Left ventricle myocardium superior (tissue), 1 donor: ENCODE measurements around the gene HAPLN3. TPM values are rescaled to one million over a fixed set of nuclear protein-coding genes. Genes with fewer than 3 reads are reported as not detected.
A peak's percentile ranks its signal among the peaks of the same experiment; 100 is the strongest.

Experiments used
- ATAC-seq: fragments of 200-7000 bp; cut with Tn5 transposase; one replicate; pipeline ENCODE4 v1.9.1; 2020; ENCODE audit warnings: mild to moderate bottlenecking, moderate library complexity
- DNase-seq: peaks from one replicate; pipeline ENCODE4 v3.0.0-alpha.2; 2020
- intact Hi-C: fragments of 100-400 bp; cut with micrococcal nuclease; formaldehyde crosslinking; loops from one replicate; pipeline ENCODE4 v1.11.0; 2022
- total RNA-seq: library from RNA; stranded (reverse); fragmentation: NEBNext Ultra II Directional; extraction: Animal tissue kit (Norgen Biotek cat#: 25700); gene quantifications from one replicate; pipeline ENCODE4 v1.2.1, GENCODE V29; 2021
- donor health status: DM: no; HTN: yes; CAD: no; lungs with severe emphysema.

Gene HAPLN3
- total RNA-seq, 1 donor from 2014 or later: 2.0 TPM

- ATAC-seq: peak; percentile 80
- peak; percentile 91 for DNase-seq
- intact Hi-C loops: no loop called here
These were observed 17.9 kb upstream of the HAPLN3 start, which contains the start of gene MFGE8 for GRCh38 chr15:88913017-88913849. TSS of gene MFGE8 (minus strand) at chr15:88913379. CDS start at chr15:88913319, 60 bp downstream.

- peak; percentile 73 for DNase-seq
- ATAC-seq: peak; percentile 39
- intact Hi-C loops: no loop called here
These were observed 17.2 kb upstream of the HAPLN3 start for GRCh38 chr15:88912500-88912921.

GRCh38 chr15:88911766-88912118 lies 16.4 kb upstream of the HAPLN3 start:
- peak; percentile 62 for ATAC-seq
- DNase-seq: peak; percentile 70

DNA sequence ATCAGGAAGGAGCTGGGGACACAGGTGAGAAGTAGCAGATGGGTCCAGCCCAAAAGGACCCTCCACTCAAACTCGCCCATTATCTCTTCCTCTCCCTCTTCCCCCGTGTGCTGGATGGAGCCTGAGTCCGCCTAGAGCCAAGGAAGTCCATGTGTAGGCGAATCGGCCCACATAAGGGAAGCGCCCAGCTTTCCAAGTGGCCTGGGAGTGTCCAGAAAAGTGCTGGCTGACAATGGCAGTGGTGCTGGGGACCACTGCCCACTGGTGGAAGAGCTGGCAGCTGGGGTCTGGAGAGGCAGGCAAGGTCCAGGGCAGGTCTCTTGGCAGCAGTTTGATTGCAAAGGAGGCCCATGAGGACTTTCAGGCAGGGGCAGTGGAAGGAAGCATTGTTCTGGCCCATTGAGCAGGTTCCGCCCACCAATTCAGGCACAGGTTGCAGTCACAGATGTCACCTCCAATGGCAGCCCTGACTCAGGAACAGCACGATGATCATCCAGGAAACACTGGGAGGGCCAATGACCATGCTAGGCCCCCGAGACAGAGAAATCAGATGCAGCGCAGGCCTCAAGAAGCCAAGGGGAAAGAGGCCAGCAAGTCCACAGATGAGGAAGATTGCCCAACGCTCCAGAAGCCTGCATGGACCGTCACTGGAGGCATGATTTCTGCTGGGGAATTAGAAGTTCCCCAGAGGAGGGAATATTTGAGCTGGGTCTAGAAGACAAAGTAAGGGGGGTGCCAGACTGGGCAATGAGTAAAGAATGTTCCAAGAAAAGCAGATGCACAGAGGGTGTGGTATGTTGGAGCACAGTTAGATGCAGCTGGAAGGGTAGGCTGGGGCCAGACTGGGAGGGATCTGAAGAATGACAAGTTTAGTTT lies 14.8 kb upstream of the HAPLN3 start:
- peak; percentile 54 for DNase-seq
- ATAC-seq: peak; percentile 5
- intact Hi-C loops: no loop called here

More at GRCh38 chr15:88911766-88912118, 16.4 kb upstream of the HAPLN3 start:
- intact Hi-C loops: no loop called here

DNA sequence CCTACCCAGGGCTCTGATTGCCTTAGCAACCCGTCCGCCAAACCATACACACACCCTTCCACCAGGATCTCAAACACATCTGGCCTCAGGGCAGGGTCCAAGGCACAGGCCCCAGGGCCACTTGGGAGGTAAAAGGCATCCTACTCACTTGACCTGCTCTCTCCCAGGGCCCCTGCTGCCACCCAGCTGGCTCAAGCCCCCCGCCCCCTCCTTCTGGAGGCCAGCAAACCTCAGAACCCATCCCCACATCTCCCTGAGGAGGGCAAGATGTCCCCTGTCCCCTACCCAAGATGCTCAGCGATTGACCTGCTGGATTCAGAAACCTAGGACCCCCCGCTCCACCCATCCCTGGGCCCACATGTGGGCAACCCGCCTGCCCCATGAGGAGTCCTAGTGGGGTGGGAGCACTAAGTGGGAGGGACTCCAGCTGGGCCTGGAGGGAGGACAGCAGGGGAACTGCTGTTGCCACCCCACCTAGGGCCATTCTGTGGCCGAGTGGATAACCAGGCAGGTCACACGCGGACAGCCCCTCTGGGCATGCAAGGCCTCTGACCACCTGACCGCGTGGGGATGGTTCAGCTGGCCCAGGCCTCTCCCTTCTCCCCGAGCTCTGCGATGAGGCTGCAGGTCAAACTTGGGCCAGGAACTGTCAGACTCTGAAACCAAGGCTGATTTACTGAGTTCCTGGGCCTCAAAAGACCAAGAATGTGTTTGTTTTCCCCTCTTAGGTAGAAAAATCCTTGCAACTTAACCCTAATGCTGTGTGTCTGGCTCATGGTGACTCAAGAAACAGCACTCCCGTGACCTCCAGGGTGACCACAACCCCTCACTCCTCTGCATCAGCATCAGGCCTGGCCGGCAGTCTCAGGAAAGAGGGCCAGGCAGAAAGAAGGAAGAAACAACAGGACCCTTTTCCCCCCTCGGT lies 13.6 kb upstream of the HAPLN3 start:
- ATAC-seq (no peak), DNase-seq (no peak)
- intact Hi-C loops: no loop called here

- ATAC-seq (no peak), DNase-seq (no peak)
- intact Hi-C loops: no loop called here
These were observed 12.8 kb upstream of the HAPLN3 start for GRCh38 chr15:88908123-88908522.

GRCh38 chr15:88907111-88907510 lies 11.8 kb upstream of the HAPLN3 start:
- DNase-seq (peak; percentile 48), ATAC-seq (peak; percentile 2)
- intact Hi-C loops: no loop called here

DNA sequence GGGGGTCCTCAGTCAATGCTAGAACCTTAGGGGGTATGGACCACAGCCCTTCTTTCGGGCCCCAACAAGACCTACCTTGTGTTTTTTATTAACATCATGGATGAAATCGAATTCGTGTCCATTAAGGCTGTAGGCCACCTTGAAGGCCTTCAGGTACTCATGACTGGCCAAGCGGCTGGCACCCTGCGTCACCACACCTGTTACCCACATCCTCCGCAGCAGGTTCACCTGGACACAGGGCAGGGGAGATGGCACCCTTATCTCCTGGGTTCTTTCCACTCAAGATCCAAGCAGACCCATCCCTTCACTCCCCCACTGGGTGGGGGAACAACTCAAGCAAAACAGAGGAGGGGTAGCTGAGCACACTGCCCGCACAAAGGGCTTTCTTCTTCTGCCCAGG lies 11.2 kb upstream of the HAPLN3 start:
- DNase-seq: no peak
- intact Hi-C loops: no loop called here

DNA sequence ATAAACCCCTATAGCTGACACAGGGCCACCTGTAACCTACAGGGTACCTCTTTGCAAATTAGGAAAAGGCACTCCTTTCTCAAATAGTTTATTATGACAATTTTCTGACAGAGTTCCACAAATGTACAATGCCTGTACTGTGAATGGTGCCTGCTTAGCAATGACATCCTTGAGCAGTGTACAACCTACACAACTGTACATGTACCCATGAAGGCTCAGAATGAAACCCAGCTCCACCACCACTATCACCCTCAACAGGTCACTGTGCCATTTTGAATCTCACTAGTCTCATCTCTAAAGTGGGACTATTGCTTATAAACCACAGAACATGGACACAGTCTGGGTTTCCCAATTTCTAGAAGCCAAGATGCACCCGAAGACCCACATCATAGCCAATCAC lies 10.8 kb upstream of the HAPLN3 start:
- intact Hi-C loops: no loop called here
- DNase-seq (no peak), ATAC-seq (no peak)

More for the DNA sequence above, 11.2 kb upstream of the HAPLN3 start:
- ATAC-seq: no peak

- DNase-seq (no peak), ATAC-seq (no peak)
- intact Hi-C loops: no loop called here
These were observed 10.2 kb upstream of the HAPLN3 start for GRCh38 chr15:88905576-88905975.

DNA sequence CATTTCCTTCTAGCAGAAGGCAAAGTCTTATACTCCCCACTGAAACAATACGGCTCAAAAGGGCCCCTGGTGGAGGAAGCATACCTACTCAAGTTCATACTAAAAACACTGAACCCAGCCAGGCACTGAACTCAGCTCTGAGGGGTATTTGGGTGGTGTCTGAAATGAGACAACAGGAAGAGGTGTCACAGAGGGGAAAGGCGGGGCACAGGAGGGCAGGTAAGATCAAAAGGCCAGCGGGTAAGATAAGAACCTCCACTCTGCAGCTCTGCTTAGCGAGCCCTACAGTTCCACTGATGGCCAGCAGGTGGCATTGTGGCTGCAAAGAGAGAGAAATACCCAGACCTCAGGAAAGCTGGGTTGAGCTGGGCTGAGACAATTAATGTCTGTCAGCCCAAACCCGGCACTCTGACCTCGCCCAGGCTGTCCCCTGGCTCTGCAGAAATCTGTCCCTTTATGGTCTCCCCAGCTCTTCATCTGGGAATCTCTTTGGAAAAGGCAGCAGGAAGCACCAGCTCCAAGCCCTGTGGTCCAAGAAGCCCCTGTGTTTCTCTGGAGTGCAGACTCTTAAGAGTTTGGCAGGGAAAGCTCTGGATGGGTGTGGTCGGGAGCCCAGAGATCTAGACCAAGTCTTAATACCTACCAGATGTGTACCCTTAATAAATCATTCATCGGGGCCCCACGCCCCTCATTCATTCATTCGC lies 9.4 kb upstream of the HAPLN3 start:
- DNase-seq (peak; percentile 87), ATAC-seq (peak; percentile 69)
- intact Hi-C loops: loop anchor here (5.0 kb wide), 1 partner anchor 103 kb away; no protein-coding TSS in a partner anchor

- intact Hi-C loops: loop anchor here (5.0 kb wide), 1 partner anchor 103 kb away; no protein-coding TSS in a partner anchor
- no peak for ATAC-seq
- DNase-seq: no peak
These were observed 8.9 kb upstream of the HAPLN3 start for GRCh38 chr15:88904257-88904623.

- DNase-seq (no peak), ATAC-seq (no peak)
- intact Hi-C loops: loop anchor here (5.0 kb wide), 1 partner anchor 104 kb away; no protein-coding TSS in a partner anchor
These were observed 7.5 kb upstream of the HAPLN3 start for GRCh38 chr15:88902846-88903245.

- no peak for ATAC-seq
- no peak for DNase-seq
- intact Hi-C loops: loop anchor here (5.0 kb wide), 1 partner anchor 105 kb away; no protein-coding TSS in a partner anchor
These were observed 7.0 kb upstream of the HAPLN3 start for GRCh38 chr15:88902221-88902835.

- intact Hi-C loops: loop anchor here (5.0 kb wide), 1 partner anchor 106 kb away; no protein-coding TSS in a partner anchor
- no peak for DNase-seq
- ATAC-seq: no peak
These were observed 6.3 kb upstream of the HAPLN3 start for GRCh38 chr15:88901508-88902220.

DNA sequence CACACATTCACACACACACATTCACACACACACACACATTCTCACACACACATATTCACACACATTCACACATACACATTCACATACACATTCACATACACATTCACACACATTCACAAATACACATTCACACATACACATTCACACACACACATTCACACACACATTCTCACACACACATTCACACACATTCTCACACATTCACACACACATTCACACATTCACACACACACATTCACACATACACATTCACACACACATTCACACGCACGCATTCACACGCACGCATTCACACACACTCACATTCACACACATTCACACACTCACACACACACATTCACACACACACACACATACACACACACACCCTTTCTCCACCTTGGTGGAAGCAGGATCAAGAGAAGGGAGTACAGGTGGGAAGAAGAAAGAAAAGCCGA lies 5.7 kb upstream of the HAPLN3 start:
- ATAC-seq (no peak), DNase-seq (no peak)
- intact Hi-C loops: loop anchor here (5.0 kb wide), 1 partner anchor 106 kb away; no protein-coding TSS in a partner anchor
